Measurements from ENCODE around the gene APC2. TPM values are rescaled to one million over a fixed set of nuclear protein-coding genes. Genes with fewer than 3 reads are reported as not detected.
"Not testable (repeated sequence)": the region's sequence is repeated elsewhere in the genome, so short reads cannot be mapped to it uniquely, and the experiment has no call there.

Gene APC2
- total RNA-seq, 2 experiments from 2014 or later: 0.07 to 0.15 TPM

DNA sequence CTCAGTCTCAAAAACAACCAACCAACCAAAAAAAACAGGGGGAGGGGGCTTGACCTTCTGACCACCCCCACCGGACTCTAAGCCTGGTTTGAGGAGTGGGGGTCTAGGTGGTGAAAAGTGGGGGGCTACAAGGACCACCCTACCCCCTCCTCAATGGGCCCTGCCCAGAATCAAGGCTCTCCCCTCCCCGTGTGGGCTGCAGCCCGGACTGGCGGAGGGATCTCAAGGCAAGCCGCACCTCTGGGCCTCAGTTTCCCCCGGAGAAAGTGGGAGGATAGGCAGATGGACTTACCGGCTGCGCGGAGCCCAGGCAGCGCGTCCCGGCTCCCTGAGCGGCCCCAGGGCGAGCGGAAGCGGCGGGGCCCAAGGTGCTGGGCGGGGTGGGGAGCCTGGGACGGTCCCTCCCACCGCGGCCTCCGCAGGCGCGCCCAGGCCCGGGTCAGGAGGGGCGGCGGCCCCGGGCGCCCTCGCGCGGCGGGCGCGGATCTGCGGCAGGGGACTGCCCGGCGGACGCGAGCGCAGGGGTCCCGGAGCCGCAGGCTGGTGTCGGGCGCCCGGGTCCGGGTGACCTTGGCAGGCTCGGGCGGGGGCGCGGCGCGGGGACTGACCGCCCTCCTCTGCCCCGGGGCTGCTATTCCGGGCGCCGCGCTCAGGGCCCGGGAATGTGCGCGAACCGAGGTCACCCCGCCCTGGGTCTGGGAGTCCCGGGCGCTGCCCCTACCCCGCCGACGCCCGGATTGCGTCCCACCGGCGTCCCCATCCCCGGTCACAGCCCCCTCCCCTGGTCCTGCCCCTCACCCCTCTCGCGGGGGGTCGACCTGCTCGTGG, 63.0 kb downstream of the APC2 start, which contains the start of gene ADAMTSL5:
ADAMTSL5 (minus strand) TSS at position 349 of the 828 bp plus-strand sequence. CDS start 2,076 bp downstream, outside the sequence.
- POLR2A ChIA-PET: no interaction called here
- CTCF ChIA-PET: no interaction called here
- H3K27me3 Mint-ChIP-seq: peaks cover 3% of the 10 kb centered on the region
- no peak within 1 kb of the TSS for H3K27ac Mint-ChIP-seq
- peak within 1 kb of the TSS; percentile 69 for H3K4me3 Mint-ChIP-seq
- peaks cover 6% of the 10 kb centered on the region for H3K4me1 Mint-ChIP-seq (ENCODE audit: low read depth)
- H3K36me3 Mint-ChIP-seq: no peaks in the 10 kb centered on the region
- DNase-seq: peak; percentile 80
- H3K9me3 Mint-ChIP-seq: no peaks in the 10 kb centered on the region
- intact Hi-C loops (cut with micrococcal nuclease): loop anchor here (5.0 kb wide), 3 partner anchors 36 to 236 kb away; partner anchors contain the start of genes C19orf25 and FAM174C

DNA sequence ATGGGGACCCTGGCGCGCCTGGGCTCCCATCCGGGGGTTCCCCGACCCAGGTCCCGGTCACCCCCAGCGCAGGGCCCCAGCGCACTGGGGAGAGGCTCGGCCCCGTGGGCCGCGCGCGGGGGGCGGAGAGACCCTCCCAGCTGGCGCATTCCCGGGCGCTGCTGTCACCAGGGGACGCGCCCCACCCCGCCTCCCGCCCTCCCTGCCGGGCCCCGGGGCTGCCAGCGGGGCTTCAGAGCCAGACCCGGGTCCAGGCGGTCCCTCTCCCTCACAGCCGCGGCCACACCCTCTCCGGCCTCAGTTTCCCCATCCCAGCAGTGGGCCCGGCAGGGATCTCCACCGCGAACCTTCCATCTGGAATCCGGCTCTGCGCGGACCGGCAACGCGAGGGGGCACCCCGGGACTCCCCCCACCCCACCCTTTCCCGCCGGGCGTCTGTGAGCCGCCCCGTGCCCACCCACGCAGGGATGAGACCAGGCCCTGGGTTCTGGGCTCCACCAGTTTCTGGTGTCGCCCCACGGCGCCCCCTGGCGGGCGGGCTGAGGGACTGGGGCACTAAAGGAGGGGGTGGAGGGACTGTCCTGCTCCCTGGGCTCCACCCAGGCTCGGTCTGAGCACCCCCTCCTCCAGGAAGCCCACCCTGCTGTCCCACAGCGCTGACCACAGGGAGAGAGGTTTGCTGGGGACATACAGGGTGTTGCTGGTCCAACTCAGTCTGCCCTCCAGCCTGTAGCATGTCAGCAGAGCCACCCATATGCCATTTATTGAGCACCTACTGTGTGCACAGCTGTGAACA, 63.8 kb downstream of the APC2 start:
- Mint-ChIP-seq H3K27me3 (peaks cover 3% of the 10 kb centered on the region), H3K4me3 (peak overlapping the region; percentile 39), H3K9me3 (no peaks in the 10 kb centered on the region), H3K36me3 (no peaks in the 10 kb centered on the region), H3K4me1 (ENCODE audit: low read depth) (peaks cover 4% of the 10 kb centered on the region), H3K27ac (no peak overlapping the region)
- intact Hi-C loops (cut with micrococcal nuclease): loop anchor here (5.0 kb wide), 3 partner anchors 36 to 236 kb away; partner anchors contain the start of genes C19orf25 and FAM174C
- POLR2A ChIA-PET: interaction anchor here (0.6 kb wide), 1 partner anchor 27 kb away, joined by 3 read pairs; no protein-coding TSS in a partner anchor
- DNase-seq: peak; percentile 81
- CTCF ChIA-PET: interaction anchor here (0.5 kb wide), 1 partner anchor 64 kb away, joined by 4 read pairs; the partner anchor contains the start of gene APC2

- Mint-ChIP-seq H3K9me3 (no peaks in the 10 kb centered on the region), H3K27me3 (peaks cover 3% of the 10 kb centered on the region), H3K27ac (no peak overlapping the region), H3K36me3 (no peaks in the 10 kb centered on the region), H3K4me1 (ENCODE audit: low read depth) (peaks cover 3% of the 10 kb centered on the region), H3K4me3 (peak overlapping the region; percentile 39)
- no peak for DNase-seq
- CTCF ChIA-PET: interaction anchor here (0.5 to 0.9 kb wide), 3 partner anchors 64 to 270 kb away, joined by 3 to 4 read pairs (median 3); partner anchors contain the start of gene APC2
- intact Hi-C loops (cut with micrococcal nuclease): loop anchor here (5.0 kb wide), 3 partner anchors 37 to 237 kb away; partner anchors contain the start of genes C19orf25 and FAM174C
- POLR2A ChIA-PET: no interaction called here
Measured at GRCh38 chr19:1514295-1514661, 64.4 kb downstream of the APC2 start.

DNA sequence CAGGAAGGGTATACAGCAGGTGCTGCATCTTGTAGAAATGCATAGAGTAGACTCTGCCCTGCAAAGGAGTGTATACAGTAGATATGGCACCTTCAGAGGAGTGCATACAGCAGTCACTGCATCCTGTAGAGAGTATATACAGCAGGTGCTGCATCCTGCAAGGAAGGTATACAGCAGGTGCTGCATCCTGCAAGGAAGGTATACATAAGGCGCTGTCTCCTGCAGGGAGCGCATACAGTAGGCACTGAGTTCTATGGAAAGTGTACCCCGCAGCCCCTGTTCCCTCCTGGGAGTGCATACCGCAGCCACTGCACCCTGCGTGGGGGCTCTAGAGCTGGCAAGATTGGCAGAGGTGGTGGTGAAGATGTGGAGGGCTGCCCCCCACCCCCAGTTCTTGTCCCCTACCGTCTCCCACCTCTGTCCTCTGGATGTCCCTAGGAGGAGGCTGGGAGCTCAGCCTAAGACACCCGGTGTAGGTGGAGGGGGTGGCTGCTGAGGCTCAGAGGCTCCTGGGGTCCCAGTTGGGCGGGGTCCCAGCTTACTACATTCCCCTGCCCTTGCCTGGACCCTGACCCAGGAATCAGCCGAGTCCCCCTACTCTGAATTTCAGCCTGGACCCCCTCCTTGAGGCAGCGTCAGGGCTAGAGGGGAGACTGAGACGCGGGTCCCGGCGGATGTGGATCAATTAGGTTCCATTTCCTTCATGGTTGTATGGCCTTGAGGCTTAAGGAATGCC, 65.2 kb downstream of the APC2 start:
- Mint-ChIP-seq H3K36me3 (no peaks in the 10 kb centered on the region), H3K9me3 (no peaks in the 10 kb centered on the region), H3K27ac (no peak overlapping the region), H3K4me1 (ENCODE audit: low read depth) (peaks cover 3% of the 10 kb centered on the region), H3K27me3 (peaks cover 3% of the 10 kb centered on the region), H3K4me3 (no peak overlapping the region)
- intact Hi-C loops (cut with micrococcal nuclease): loop anchor here (5.0 kb wide), 3 partner anchors 38 to 238 kb away; partner anchors contain the start of genes C19orf25 and FAM174C
- no peak for DNase-seq
- POLR2A ChIA-PET: no interaction called here
- CTCF ChIA-PET: interaction anchor here (0.9 kb wide), 2 partner anchors 71 to 271 kb away, joined by 3 read pairs; no protein-coding TSS in a partner anchor

GRCh38 chr19:1516395-1516753, 66.5 kb downstream of the APC2 start:
- no peaks in the 10 kb centered on the region for H3K36me3 Mint-ChIP-seq
- CTCF ChIA-PET: no interaction called here

DNA sequence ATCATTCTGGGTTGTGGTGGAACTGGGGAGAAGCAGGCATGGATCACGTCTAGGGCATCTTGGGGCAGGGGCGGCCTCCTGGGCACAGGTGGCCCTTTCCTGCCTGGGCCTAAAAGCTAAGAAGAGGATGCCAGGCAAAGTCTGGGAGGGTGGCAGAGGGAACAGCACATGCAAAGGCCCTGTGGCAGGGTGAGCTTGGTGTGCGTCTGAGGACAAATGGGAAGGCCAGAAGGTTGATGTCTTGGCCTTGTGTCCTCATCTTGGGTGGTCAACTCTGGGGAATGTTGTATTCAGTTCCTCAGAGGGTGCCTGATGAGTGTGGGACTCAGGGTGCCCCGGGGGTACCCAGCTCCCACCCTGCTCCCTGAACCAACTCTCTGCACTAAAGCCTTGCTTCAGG, 68.5 kb downstream of the APC2 start:
- CTCF ChIA-PET: no interaction called here
- DNase-seq: no peak
- H3K27ac Mint-ChIP-seq: no peak overlapping the region
- intact Hi-C loops (cut with micrococcal nuclease): no loop called here
- H3K27me3 Mint-ChIP-seq: peaks cover 10% of the 10 kb centered on the region
- H3K4me3 Mint-ChIP-seq: no peak overlapping the region
- POLR2A ChIA-PET: no interaction called here
- no peaks in the 10 kb centered on the region for H3K9me3 Mint-ChIP-seq
- H3K4me1 Mint-ChIP-seq (ENCODE audit: low read depth): no peaks in the 10 kb centered on the region
- no peaks in the 10 kb centered on the region for H3K36me3 Mint-ChIP-seq

More at GRCh38 chr19:1516395-1516753, 66.5 kb downstream of the APC2 start:
- Mint-ChIP-seq H3K27ac (no peak overlapping the region), H3K27me3 (peaks cover 3% of the 10 kb centered on the region), H3K4me1 (ENCODE audit: low read depth) (peaks cover 3% of the 10 kb centered on the region), H3K9me3 (no peaks in the 10 kb centered on the region), H3K4me3 (no peak overlapping the region)
- intact Hi-C loops (cut with micrococcal nuclease): no loop called here
- no peak for DNase-seq
- POLR2A ChIA-PET: no interaction called here

DNA sequence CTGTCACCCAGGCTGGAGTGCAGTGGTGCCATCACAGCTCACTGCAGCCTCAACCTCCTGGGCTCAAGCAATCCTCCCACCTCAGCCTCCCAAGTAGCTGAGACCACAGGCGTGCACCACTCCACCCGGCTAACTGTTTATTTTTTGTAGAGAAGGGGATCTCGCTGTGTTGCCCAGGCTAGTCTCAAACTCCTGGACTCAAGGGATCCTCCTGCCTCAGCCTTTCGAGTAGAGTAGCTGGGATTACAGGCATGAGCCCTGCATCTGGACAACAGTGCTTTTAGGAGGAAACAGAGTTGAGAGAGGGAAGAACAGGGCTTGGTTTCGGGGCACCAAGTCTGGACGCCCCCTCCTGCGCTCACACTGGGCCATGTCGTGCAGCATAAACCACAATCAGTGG, 69.9 kb downstream of the APC2 start:
- CTCF ChIA-PET; H3K27ac Mint-ChIP-seq; H3K4me3 Mint-ChIP-seq; POLR2A ChIA-PET; H3K4me1 Mint-ChIP-seq (ENCODE audit: low read depth); H3K9me3 Mint-ChIP-seq; intact Hi-C loops (cut with micrococcal nuclease); DNase-seq; H3K36me3 Mint-ChIP-seq: not testable (repeated sequence)
- peaks cover 15% of the 10 kb centered on the region for H3K27me3 Mint-ChIP-seq

DNA sequence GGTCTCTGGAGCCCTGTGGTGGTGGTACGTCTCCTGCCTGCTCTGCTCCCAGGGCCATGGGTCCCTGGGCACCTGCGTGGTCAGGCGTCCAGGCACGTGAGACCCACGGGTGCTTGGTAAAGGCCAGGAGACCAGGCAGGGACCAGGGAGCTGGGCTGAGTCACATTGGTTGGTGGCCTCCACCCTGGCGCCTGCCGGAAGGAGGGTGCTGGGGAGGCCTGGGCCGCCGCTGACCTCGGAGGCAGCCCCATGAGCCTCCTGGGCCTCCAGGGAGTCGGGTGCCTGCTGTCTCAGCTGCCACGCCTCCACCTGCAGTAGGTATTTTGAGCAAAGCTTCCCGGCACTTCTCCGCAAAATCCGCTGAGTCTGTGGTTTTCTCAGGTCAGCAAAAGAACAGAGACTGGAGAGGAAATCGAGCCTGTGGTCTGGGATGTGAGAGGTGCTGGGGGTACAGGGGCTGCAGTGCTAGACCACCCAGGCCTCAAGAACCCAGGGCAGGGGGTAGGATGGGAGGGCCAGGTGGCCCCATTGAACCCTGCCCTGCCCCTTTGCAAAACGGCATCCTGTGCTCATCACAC, 70.4 kb downstream of the APC2 start:
- Mint-ChIP-seq H3K36me3 (no peaks in the 10 kb centered on the region), H3K4me3 (no peak overlapping the region), H3K9me3 (no peaks in the 10 kb centered on the region), H3K27ac (no peak overlapping the region), H3K27me3 (peaks cover 19% of the 10 kb centered on the region), H3K4me1 (ENCODE audit: low read depth) (peaks cover 7% of the 10 kb centered on the region)
- intact Hi-C loops (cut with micrococcal nuclease): no loop called here
- CTCF ChIA-PET: no interaction called here
- POLR2A ChIA-PET: no interaction called here
- DNase-seq: no peak

DNA sequence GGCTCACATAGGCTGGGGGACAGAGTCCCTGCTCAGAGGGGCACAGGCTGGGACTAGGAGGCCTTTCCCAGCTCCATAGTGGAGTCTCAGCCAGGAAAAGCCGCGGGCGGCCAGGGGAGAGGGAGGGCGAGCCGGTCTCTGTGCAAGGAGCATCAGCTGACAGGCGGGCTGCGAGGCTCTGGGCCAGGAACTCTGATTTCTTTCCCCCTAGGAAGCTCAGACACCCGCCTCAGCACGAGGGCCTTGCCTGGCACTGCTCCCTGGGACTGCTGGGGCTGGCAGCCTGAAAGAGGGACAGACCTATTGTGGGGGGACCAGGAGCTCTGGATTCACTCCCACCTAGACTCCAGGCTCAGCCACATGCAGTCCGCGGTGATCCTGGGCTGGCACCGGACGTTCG, 71.7 kb downstream of the APC2 start:
- peaks cover 7% of the 10 kb centered on the region for H3K4me1 Mint-ChIP-seq (ENCODE audit: low read depth)
- POLR2A ChIA-PET: no interaction called here
- H3K4me3 Mint-ChIP-seq: no peak overlapping the region
- no peaks in the 10 kb centered on the region for H3K36me3 Mint-ChIP-seq
- intact Hi-C loops (cut with micrococcal nuclease): no loop called here
- H3K9me3 Mint-ChIP-seq: no peaks in the 10 kb centered on the region
- H3K27ac Mint-ChIP-seq: no peak overlapping the region
- CTCF ChIA-PET: interaction anchor here (1.4 kb wide), 1 partner anchor 24 kb away, joined by 4 read pairs; no protein-coding TSS in a partner anchor
- DNase-seq: no peak
- H3K27me3 Mint-ChIP-seq: peaks cover 29% of the 10 kb centered on the region

- intact Hi-C loops (cut with micrococcal nuclease): no loop called here
- CTCF ChIA-PET: interaction anchor here (0.6 to 1.4 kb wide), 2 partner anchors 24 to 161 kb away, joined by 3 to 4 read pairs; no protein-coding TSS in a partner anchor
Measured at GRCh38 chr19:1522061-1522460, 72.1 kb downstream of the APC2 start.

DNA sequence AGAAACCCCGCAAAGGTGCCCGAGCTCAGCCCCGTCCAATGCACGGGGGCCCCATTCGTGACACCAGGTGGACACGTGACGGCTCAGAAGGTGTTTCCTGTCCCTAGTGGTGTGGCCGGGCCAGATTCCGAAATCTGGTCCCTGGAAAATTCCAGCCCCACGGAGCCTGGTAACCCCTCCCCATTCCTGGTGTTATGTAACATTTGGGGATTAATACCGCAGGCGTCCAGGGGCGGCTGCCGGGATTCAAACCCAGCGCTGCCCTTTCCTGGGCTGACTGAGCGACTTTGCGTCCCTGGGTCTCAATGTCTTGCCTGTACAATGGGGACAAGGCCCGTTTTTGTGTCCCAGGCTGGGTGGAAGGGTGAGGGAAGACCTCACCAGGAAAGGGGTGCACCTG, 72.9 kb downstream of the APC2 start:
- intact Hi-C loops (cut with micrococcal nuclease): no loop called here
- no peaks in the 10 kb centered on the region for H3K9me3 Mint-ChIP-seq
- POLR2A ChIA-PET: no interaction called here
- no peaks in the 10 kb centered on the region for H3K36me3 Mint-ChIP-seq
- H3K27me3 Mint-ChIP-seq: peaks cover 37% of the 10 kb centered on the region
- H3K4me1 Mint-ChIP-seq (ENCODE audit: low read depth): peaks cover 7% of the 10 kb centered on the region
- no peak overlapping the region for H3K27ac Mint-ChIP-seq
- no peak overlapping the region for H3K4me3 Mint-ChIP-seq
- CTCF ChIA-PET: interaction anchor here (0.6 kb wide), 1 partner anchor 160 kb away, joined by 3 read pairs; no protein-coding TSS in a partner anchor
- DNase-seq: no peak

More at GRCh38 chr19:1522061-1522460, 72.1 kb downstream of the APC2 start:
- Mint-ChIP-seq H3K27me3 (peaks cover 30% of the 10 kb centered on the region), H3K36me3 (no peaks in the 10 kb centered on the region), H3K4me3 (no peak overlapping the region), H3K4me1 (ENCODE audit: low read depth) (peaks cover 7% of the 10 kb centered on the region), H3K9me3 (no peaks in the 10 kb centered on the region), H3K27ac (no peak overlapping the region)
- POLR2A ChIA-PET: no interaction called here
- no peak for DNase-seq
